HepG2 (cell line): ENCODE measurements around the gene INSIG1.

Source experiments
- CHD4 ChIP-seq: fragments of 200-600 bp; sonication (generic); IDR thresholded peaks from 2 replicates; pipeline ENCODE4 v1.7.0; 2017; ENCODE audit warnings: mild to moderate bottlenecking, low read length, borderline replicate concordance
- EP300 ChIP-seq, 3 experiments: sonication (generic) in 1 of 3; formaldehyde crosslinking in 1 of 3; IDR thresholded peaks; 2 replicates each; pipeline versions ENCODE4 v1.5.1 to v1.6.1; 2011 to 2020; ENCODE audit warnings: low read depth in 2 of 3, low read length in 2 of 3, borderline replicate concordance in 1 of 3, improper control_type of control experiment in 1 of 3, mild to moderate bottlenecking in 1 of 3, missing genetic modification reagents in 1 of 3, moderate library complexity in 1 of 3
- KDM5B ChIP-seq: sonication (generic); formaldehyde crosslinking; IDR thresholded peaks from 2 replicates; pipeline ENCODE4 v1.4.0; 2020; ENCODE audit warnings: missing genetic modification reagents, mild to moderate bottlenecking, borderline replicate concordance
- TOE1 ChIP-seq: sonication (generic); formaldehyde crosslinking; IDR thresholded peaks from 2 replicates; pipeline ENCODE4 v1.4.0; 2020; ENCODE audit warnings: mild to moderate bottlenecking, missing genetic modification reagents
- U2AF1 ChIP-seq: fragments of 200-400 bp; formaldehyde crosslinking; optimal IDR thresholded peaks from 2 replicates; pipeline ENCODE3; 2017; ENCODE audit warnings: mild to moderate bottlenecking, low read depth, low read length
- ZFX ChIP-seq: sonication (generic); formaldehyde crosslinking; IDR thresholded peaks from 2 replicates; pipeline ENCODE4 v1.4.0; 2020; ENCODE audit warnings: mild to moderate bottlenecking, low read depth, missing genetic modification reagents, moderate library complexity
- TF ChIP-seq, protein P1 (sequence below): sonication (generic); formaldehyde crosslinking; IDR thresholded peaks from 2 replicates; pipeline ENCODE4 v1.5.0; 2020; ENCODE audit warnings: mild to moderate bottlenecking, missing genetic modification reagents, moderate library complexity

DNA sequence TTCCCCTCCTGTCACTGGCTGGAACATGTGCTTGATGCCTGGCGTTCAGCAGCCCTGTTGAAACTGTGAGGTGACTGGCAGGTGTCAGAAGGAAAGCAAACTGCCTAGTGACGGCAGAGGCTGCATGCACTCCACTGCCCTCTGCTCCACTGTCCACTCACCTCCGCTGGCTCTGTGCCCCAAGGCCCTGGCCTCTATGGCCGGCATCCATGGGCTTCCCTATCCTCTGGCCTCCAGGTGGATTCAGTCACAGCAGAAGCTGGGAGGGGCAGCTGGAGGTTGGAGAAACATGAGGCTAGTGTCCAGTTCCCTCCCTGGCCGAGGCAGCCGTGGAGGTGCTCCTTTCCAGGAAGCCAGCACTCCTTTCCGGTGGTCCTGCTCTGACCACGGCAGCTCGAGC lies 31.2 kb upstream of the INSIG1 start:
- TF ChIP-seq TOE1 (CRISPR knock-in tag) (no peak), KDM5B (no peak), ZFX (CRISPR knock-in tag) (no peak), CHD4 (no peak), U2AF1 (no peak), EP300 (IDR thresholded peaks at IDR 0.05; ENCODE audit: low read depth in 2 of 2, low read length in 2 of 2) (no peak), EP300 (CRISPR knock-in tag; IDR thresholded peaks at IDR 0.05; ENCODE audit: borderline replicate concordance) (no peak)
- TF ChIP-seq, protein P1, sequence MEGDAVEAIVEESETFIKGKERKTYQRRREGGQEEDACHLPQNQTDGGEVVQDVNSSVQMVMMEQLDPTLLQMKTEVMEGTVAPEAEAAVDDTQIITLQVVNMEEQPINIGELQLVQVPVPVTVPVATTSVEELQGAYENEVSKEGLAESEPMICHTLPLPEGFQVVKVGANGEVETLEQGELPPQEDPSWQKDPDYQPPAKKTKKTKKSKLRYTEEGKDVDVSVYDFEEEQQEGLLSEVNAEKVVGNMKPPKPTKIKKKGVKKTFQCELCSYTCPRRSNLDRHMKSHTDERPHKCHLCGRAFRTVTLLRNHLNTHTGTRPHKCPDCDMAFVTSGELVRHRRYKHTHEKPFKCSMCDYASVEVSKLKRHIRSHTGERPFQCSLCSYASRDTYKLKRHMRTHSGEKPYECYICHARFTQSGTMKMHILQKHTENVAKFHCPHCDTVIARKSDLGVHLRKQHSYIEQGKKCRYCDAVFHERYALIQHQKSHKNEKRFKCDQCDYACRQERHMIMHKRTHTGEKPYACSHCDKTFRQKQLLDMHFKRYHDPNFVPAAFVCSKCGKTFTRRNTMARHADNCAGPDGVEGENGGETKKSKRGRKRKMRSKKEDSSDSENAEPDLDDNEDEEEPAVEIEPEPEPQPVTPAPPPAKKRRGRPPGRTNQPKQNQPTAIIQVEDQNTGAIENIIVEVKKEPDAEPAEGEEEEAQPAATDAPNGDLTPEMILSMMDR (CRISPR knock-in tag) = no peak
